ENCODE measurements around the gene AKR7A2.

Gene AKR7A2

GRCh38 chr1:19325958-19326747 is 14.2 kb upstream of the AKR7A2 start:
- no peak for DNase-seq (ENCODE audit: low read depth)

GRCh38 chr1:19325368-19325957 is 13.5 kb upstream of the AKR7A2 start:
- DNase-seq (ENCODE audit: low read depth) = no peak

GRCh38 chr1:19324665-19324990 is 12.7 kb upstream of the AKR7A2 start:
- DNase-seq (ENCODE audit: low read depth) = no peak

GRCh38 chr1:19323987-19324664 is 12.2 kb upstream of the AKR7A2 start:
- DNase-seq (ENCODE audit: low read depth) = no peak

- no peak for DNase-seq (ENCODE audit: low read depth)
These were observed 10.5 kb upstream of the AKR7A2 start for GRCh38 chr1:19322481-19322880.

- DNase-seq (ENCODE audit: low read depth) = no peak
These were observed 9.1 kb upstream of the AKR7A2 start for GRCh38 chr1:19321071-19321470.

GRCh38 chr1:19319196-19319595 is 7.3 kb upstream of the AKR7A2 start:
- DNase-seq (ENCODE audit: low read depth) = no peak

- DNase-seq (ENCODE audit: low read depth) = no peak
These were observed 5.4 kb upstream of the AKR7A2 start for GRCh38 chr1:19317126-19317910.

- DNase-seq (ENCODE audit: low read depth) = no peak
These were observed 3.6 kb upstream of the AKR7A2 start for GRCh38 chr1:19315378-19316198.

- DNase-seq (ENCODE audit: low read depth) = no peak
These were observed 2.3 kb upstream of the AKR7A2 start for GRCh38 chr1:19313961-19314882.

- DNase-seq (ENCODE audit: low read depth) = no peak
These were observed 1.7 kb upstream of the AKR7A2 start for GRCh38 chr1:19313636-19313959.

- DNase-seq (ENCODE audit: low read depth) = no peak
These were observed 1.1 kb upstream of the AKR7A2 start for GRCh38 chr1:19312782-19313635.

GRCh38 chr1:19311503-19311930 is 427 bp downstream of the AKR7A2 start:
- DNase-seq (ENCODE audit: low read depth) = no peak

GRCh38 chr1:19310720-19311502 is 1.0 kb downstream of the AKR7A2 start:
- DNase-seq (ENCODE audit: low read depth) = no peak

- no peak for DNase-seq (ENCODE audit: low read depth)
These were observed 1.9 kb downstream of the AKR7A2 start for GRCh38 chr1:19310061-19310460.

GRCh38 chr1:19309123-19309813 is 2.7 kb downstream of the AKR7A2 start:
- no peak for DNase-seq (ENCODE audit: low read depth)

- DNase-seq (ENCODE audit: low read depth) = no peak
These were observed 3.4 kb downstream of the AKR7A2 start for GRCh38 chr1:19308509-19308907.

GRCh38 chr1:19307794-19308508 is 4.0 kb downstream of the AKR7A2 start:
- DNase-seq (ENCODE audit: low read depth) = no peak
